K562 (cell line): ENCODE results near the gene FAM222A. TPM values are rescaled to one million over a fixed set of nuclear protein-coding genes. Genes with fewer than 3 reads are reported as not detected.

Source experiments
- ATAC-seq: fragments of 200-7000 bp; cut with Tn5 transposase; 3 replicates; pipeline ENCODE4 v1.9.1; 2020; ENCODE audit warnings: moderate library complexity
- BruUV-seq: library from RNA; stranded (reverse); fragments of 400-500 nt; replicated peaks from 2 replicates; lab custom pipeline; 2021; lab: Mats Ljungman, UMichigan
- CTCF ChIA-PET: fragments of 300-600 bp; formaldehyde crosslinking; extraction: SDS; loops from one replicate; lab custom pipeline; 2021; ENCODE audit warnings: low intra/inter-chr PET ratio; lab: Yijun Ruan, JAX
- POLR2A ChIA-PET: fragments of 300-600, 350-650 bp; sonication (Branson Sonifier 250); formaldehyde crosslinking; extraction: SDS; loops from one replicate; lab custom pipeline; 2021; ENCODE audit warnings: antibody characterized with exemption, inconsistent platforms; lab: Yijun Ruan, JAX
- DNase-seq, 4 experiments: peaks; one replicate each; pipeline versions ENCODE4 v3.0.0 to v3.0.0-alpha.2; 2011 to 2018; ENCODE audit warnings: low spot score in 3 of 4, mixed read lengths in 3 of 4; ENCODE audit errors: extremely low read depth in 1 of 4
- FAIRE-seq: peaks from 2 replicates; lab custom pipeline; 2011; peaks lifted over from hg19 to GRCh38; lab: Jason Lieb, UNC
- H2AFZ ChIP-seq: 2 replicates; pipeline ENCODE4 v1.6.0; 2011; ENCODE audit warnings: low read depth, low read length, control low read depth, inconsistent platforms
- H3K27ac ChIP-seq: fragments of 200-600 bp; 3 replicates; pipeline ENCODE4 v1.8.0; 2011; ENCODE audit warnings: low read depth, mild to moderate bottlenecking, control low read depth, inconsistent platforms, low read length, moderate library complexity, mixed read lengths; ENCODE audit errors: extremely low read depth
- H3K27me3 ChIP-seq, 2 experiments: fragments of 300-600 bp in 1 of 2; 2 replicates in 1 of 2; 3 replicates in 1 of 2; pipeline versions ENCODE4 v1.6.0 to v1.8.0; 2011; ENCODE audit warnings: inconsistent platforms in 2 of 2, low read length in 2 of 2, mild to moderate bottlenecking in 1 of 2, mixed read lengths in 1 of 2, moderate library complexity in 1 of 2; ENCODE audit not compliant: control insufficient read depth in 2 of 2, insufficient read depth in 2 of 2
- H3K36me3 ChIP-seq: fragments of 300-600 bp; 3 replicates; pipeline ENCODE4 v1.8.0; 2011; ENCODE audit warnings: mild to moderate bottlenecking, low read length, inconsistent platforms; ENCODE audit not compliant: control insufficient read depth, insufficient read depth
- H3K4me1 ChIP-seq, 2 experiments: fragments of 200-600 bp in 1 of 2; replicated peaks in 1 of 2; 2 replicates in 1 of 2; 3 replicates in 1 of 2; pipeline versions ENCODE4 v1.5.1 to v1.8.0; 2011; ENCODE audit warnings: inconsistent platforms in 2 of 2, low read length in 2 of 2, mild to moderate bottlenecking in 1 of 2, mixed read lengths in 1 of 2, moderate library complexity in 1 of 2; ENCODE audit not compliant: control insufficient read depth in 2 of 2, insufficient read depth in 2 of 2
- H3K4me2 ChIP-seq: 2 replicates; pipeline ENCODE4 v1.6.1; 2011; ENCODE audit warnings: low read length, control low read depth, inconsistent platforms, mixed read lengths; ENCODE audit not compliant: insufficient read depth
- H3K4me3 ChIP-seq: fragments of 200-600 bp; sonication (generic), shearing (Covaris generic); 2 replicates; pipeline ENCODE4 v1.5.1; 2016; ENCODE audit warnings: control low read depth, inconsistent platforms
- H3K79me2 ChIP-seq: fragments of 200-600 bp; 3 replicates; pipeline ENCODE4 v1.8.0; 2011; ENCODE audit warnings: low read length, inconsistent platforms; ENCODE audit not compliant: control insufficient read depth, insufficient read depth
- H3K9ac ChIP-seq, 2 experiments: 2 replicates each; pipeline versions ENCODE4 v1.6.0 to v1.6.1; 2011; ENCODE audit warnings: low read depth in 2 of 2, low read length in 2 of 2, control low read depth in 1 of 2, inconsistent platforms in 1 of 2, mild to moderate bottlenecking in 1 of 2, mixed read lengths in 1 of 2; ENCODE audit not compliant: insufficient read depth in 1 of 2
- H3K9me1 ChIP-seq: one replicate; pipeline ENCODE4 v1.6.0; 2011; ENCODE audit warnings: inconsistent platforms, mild to moderate bottlenecking, low read length, moderate library complexity; ENCODE audit not compliant: control insufficient read depth, insufficient read depth
- H3K9me3 ChIP-seq: replicated peaks from 2 replicates; pipeline ENCODE4 v1.5.1; 2011; ENCODE audit warnings: low read depth, low read length, inconsistent platforms; ENCODE audit not compliant: control insufficient read depth, insufficient read depth
- H4K20me1 ChIP-seq: replicated peaks from 2 replicates; pipeline ENCODE4 v1.6.1; 2011; ENCODE audit warnings: low read length, inconsistent platforms, mixed read lengths; ENCODE audit not compliant: control insufficient read depth, insufficient read depth
- ATF3 ChIP-seq, 2 experiments: fragments of 450-650 bp in 1 of 2; sonication (generic) in 1 of 2; formaldehyde crosslinking in 1 of 2; IDR thresholded peaks in 1 of 2; conservative IDR thresholded peaks in 1 of 2; 2 replicates each; pipeline versions ENCODE4 v1.6.1 to v1.8.1; 2016 to 2023; ENCODE audit warnings: mild to moderate bottlenecking in 2 of 2, moderate library complexity in 2 of 2, inconsistent platforms in 1 of 2, missing genetic modification reagents in 1 of 2
- GTF2F1 ChIP-seq: IDR thresholded peaks from 2 replicates; pipeline ENCODE4 v1.6.1; 2011; ENCODE audit warnings: low read depth, low read length, improper control_type of control experiment
- HDAC3 ChIP-seq: fragments of 450-650 bp; IDR thresholded peaks from 2 replicates; pipeline ENCODE4 v1.6.1; 2018; ENCODE audit warnings: borderline replicate concordance, mild to moderate bottlenecking, moderate library complexity; ENCODE audit not compliant: partially characterized antibody
- MAFK ChIP-seq: IDR thresholded peaks from 2 replicates; pipeline ENCODE4 v1.6.1; 2011; ENCODE audit warnings: low read length, improper control_type of control experiment
- POU5F1 ChIP-seq: fragments of 150-350 bp; IDR thresholded peaks from 2 replicates; pipeline ENCODE4 v1.6.1; 2014; ENCODE audit warnings: borderline replicate concordance, low read length, low read depth, mild to moderate bottlenecking; ENCODE audit not compliant: partially characterized antibody
- RB1 ChIP-seq: fragments of 450-650 bp; IDR thresholded peaks from 2 replicates; pipeline ENCODE4 v1.6.1; 2017; ENCODE audit warnings: low read depth, mild to moderate bottlenecking
- TARDBP ChIP-seq: fragments of 450-650 bp; IDR thresholded peaks from 2 replicates; pipeline ENCODE4 v1.6.1; 2016
- TCF15 ChIP-seq: fragments of 250-450 bp; sonication (Bioruptor Pico); IDR thresholded peaks from 2 replicates; pipeline ENCODE4 v1.8.0; 2022; ENCODE audit warnings: moderate library complexity, mild to moderate bottlenecking, inconsistent platforms
- TCF3 ChIP-seq: sonication (generic); formaldehyde crosslinking; IDR thresholded peaks from 2 replicates; pipeline ENCODE4 v1.4.0; 2020; ENCODE audit warnings: mild to moderate bottlenecking, missing genetic modification reagents
- THAP7 ChIP-seq: fragments of 250-450 bp; sonication (Bioruptor Pico); IDR thresholded peaks from 2 replicates; pipeline ENCODE4 v1.5.0; 2021
- WHSC1 ChIP-seq: IDR thresholded peaks from one replicate; pipeline ENCODE4 v1.6.1; 2012; ENCODE audit warnings: low read length, control low read depth, inconsistent platforms
- ZNF592 ChIP-seq: fragments of 450-650 bp; IDR thresholded peaks from 2 replicates; pipeline ENCODE4 v1.6.1; 2017; ENCODE audit warnings: antibody characterized with exemption, mild to moderate bottlenecking
- WGBS: fragments of 100-300 bp; shearing (Covaris generic); methylation state at CpG from one replicate; pipeline ENCODE4 v1.1.6; 2016; ENCODE audit warnings: low coverage, mixed read lengths; ENCODE audit not compliant: insufficient coverage; ENCODE audit errors: missing lambda C conversion rate; 5-methylcytosine and 5-hydroxymethylcytosine counted together
- in situ Hi-C: fragments of 300-500 bp; cut with MboI; formaldehyde crosslinking; loops from 4 replicates; pipeline ENCODE4 v1.15.0; 2018; ENCODE audit warnings: inconsistent platforms, mixed read lengths
- intact Hi-C: fragments of 100-400 bp; cut with micrococcal nuclease; formaldehyde crosslinking; loops from 2 replicates; pipeline ENCODE4 v1.14.2; 2022
- polyA plus RNA-seq, 8 experiments: library from polyadenylated mRNA; depleted of rRNA in 4 of 8; stranded (reverse) in 5 of 8; unstranded in 3 of 8; fragments of >200 nt; fragmentation: Nextera tagmentation in 2 of 8; fragmentation: Illumina TruSeq in 1 of 8; extraction: Ambion mirVana in 2 of 8; extraction: Trizol in 1 of 8; gene quantifications; 2 replicates each; pipeline versions ENCODE4 v1.2.1 to v1.2.3, GENCODE V29; 2011 to 2014; ENCODE audit warnings: inconsistent platforms in 1 of 8, missing spikeins in 1 of 8
- total RNA-seq, 7 experiments: library from RNA; depleted of rRNA in 6 of 7; stranded (reverse); fragments of >200 nt in 6 of 7; fragmentation: Illumina TruSeq in 2 of 7; extraction: Trizol in 2 of 7; gene quantifications; 2 replicates each; pipeline versions ENCODE4 v1.2.1 to v1.2.3, GENCODE V29; 2011 to 2021; ENCODE audit warnings: low replicate concordance in 1 of 7

FAM222A gene
- total and polyA plus RNA-seq, 9 of the 15 experiments (the other 6 are each of a cell fraction or from before 2014, with no cell fraction given) = 0.03 to 0.36 (median 0.12) TPM; not detected in 1

- Histone ChIP-seq H3K27ac (no peak overlapping the region), H3K9me1 (no peaks in the 10 kb centered on the region), H3K4me1 (peaks cover 0 to 1% of the 10 kb centered on the region in 2 experiments; a peak in 1 of 5 replicates), H3K9me3 (no peaks in the 10 kb centered on the region; the same call in 1 of the 2 replicates), H3K79me2 (no peaks in the 10 kb centered on the region), H2AFZ (no peak overlapping the region), H3K27me3 (peaks cover 13 to 56% of the 10 kb centered on the region in 2 experiments), H3K9ac (no peak overlapping the region), H3K4me2 (no peak overlapping the region), H3K4me3 (no peak overlapping the region), H3K36me3 (no peaks in the 10 kb centered on the region), H4K20me1 (0 out of 2 replicates have a peak, but pooled peaks cover 3% of the 10 kb centered on the region)
- ATAC-seq (no peak), DNase-seq (no peak), FAIRE-seq (no peak)
- TF ChIP-seq WHSC1 = no peak
- no peak for TF ChIP-seq GTF2F1
- no peak for TF ChIP-seq THAP7
- no peak for TF ChIP-seq TCF15
- no peak for TF ChIP-seq MAFK
- no peak for TF ChIP-seq HDAC3
- TF ChIP-seq ATF3 (IDR thresholded peaks at IDR 0.05) = no peak
- TF ChIP-seq ATF3 (CRISPR knock-in tag; conservative IDR thresholded peaks at IDR 0.05) = no peak
- no peak for TF ChIP-seq ZNF592
- TF ChIP-seq TCF3 (CRISPR knock-in tag) = no peak
- TF ChIP-seq TARDBP = no peak
- no peak for TF ChIP-seq POU5F1
- no peak for TF ChIP-seq RB1
- intact Hi-C loops (no loop called here), in situ Hi-C loops (no loop called here)
- 0% methylated on average over 4 of the region's 4 CpGs for WGBS
- no TSS peak for BruUV-seq
- POLR2A ChIA-PET = interaction anchor here (0.7 kb wide), 1 partner anchor 45 kb away, joined by 3 read pairs; no protein-coding TSS in a partner anchor
- CTCF ChIA-PET = no interaction called here
Observed at GRCh38 chr12:109793411-109793810, 79.8 kb downstream of the FAM222A start.
